Stimulated activated CD4-positive, alpha-beta T cell treated with anti-CD3 and anti-CD28 coated beads, Interleukin-1b, Interleukin-23, amount 100 ng/mL, for 24 hours (primary cell): Measurements from ENCODE around the gene SPRR2G.
"Not testable (repeated sequence)": the region's sequence is repeated elsewhere in the genome, so short reads cannot be mapped to it uniquely, and the experiment has no call there.

Experiments used
- DNase-seq, 4 experiments: peaks; one replicate each; pipeline ENCODE4 v3.0.0-alpha.2; 2020; ENCODE audit warnings: low read depth in 4 of 4, low spot score in 1 of 4

The SPRR2G gene

DNA sequence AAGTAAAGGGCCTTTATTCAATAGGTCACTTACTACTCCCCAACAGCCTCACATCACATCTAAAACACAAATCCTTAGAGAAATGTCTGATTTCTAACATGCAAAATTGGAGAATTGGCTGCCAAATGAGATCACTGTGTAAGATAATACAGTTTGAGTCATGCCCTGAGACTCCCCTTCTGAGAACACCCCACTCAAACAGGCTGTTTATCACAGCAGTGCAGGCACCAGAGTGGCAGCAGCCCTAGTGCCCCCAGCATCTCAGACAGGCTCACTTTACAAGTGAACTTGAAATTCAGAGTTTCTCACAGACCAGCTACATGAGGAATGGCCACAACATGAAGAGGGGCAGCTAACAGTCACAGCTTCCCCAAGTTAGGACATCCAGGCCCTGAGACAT lies 35.4 kb downstream of the SPRR2G start:
- DNase-seq = not testable (repeated sequence)

GRCh38 chr1:153113416-153113815 lies 37.3 kb downstream of the SPRR2G start, which contains the start of gene SPRR2F:
Gene SPRR2F, minus strand, starts transcription at chr1:153113516. Its CDS starts 783 bp downstream, at chr1:153112733.
- no peak for DNase-seq

DNA sequence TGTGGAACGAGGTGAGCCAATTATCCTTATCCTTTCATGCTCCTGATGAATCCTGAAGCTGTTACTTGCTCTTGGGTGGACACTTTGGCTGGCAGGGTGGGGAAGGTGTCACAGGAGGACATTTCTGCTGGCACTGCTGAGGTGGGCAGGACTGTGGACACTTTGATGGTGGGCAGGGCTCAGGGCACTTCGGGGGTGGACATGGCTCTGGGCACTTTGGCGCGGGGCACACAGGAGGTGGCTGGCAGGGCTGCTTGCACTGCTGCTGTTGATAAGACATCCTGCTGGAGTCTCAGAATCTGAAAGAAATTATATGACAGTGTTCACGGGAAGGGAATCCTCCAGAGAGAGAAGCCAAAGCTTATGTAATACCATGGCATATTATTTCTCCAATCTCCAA lies 38.2 kb downstream of the SPRR2G start:
- DNase-seq = not testable (repeated sequence)

DNA sequence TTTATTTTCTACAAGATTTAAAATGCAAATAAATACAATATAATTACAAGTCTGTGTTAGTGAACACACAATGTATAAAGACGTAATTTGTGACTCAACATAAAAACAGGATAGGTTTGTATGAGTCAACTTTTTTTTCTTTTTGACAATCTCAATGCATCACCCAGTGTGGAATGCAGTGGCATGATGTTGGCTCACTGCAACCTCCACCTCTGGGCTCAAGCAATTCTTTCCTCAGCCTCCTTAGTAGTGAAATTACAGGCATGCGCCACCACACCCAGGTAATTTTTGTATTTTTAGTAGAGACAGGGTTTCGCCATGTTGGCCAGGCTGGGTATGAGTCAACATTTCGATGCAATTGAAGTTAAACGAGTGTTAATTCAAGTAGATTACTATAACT lies 50.4 kb downstream of the SPRR2G start:
- DNase-seq = no peak
